CD4-positive, alpha-beta T cell treated with Interleukin-6 at 100 ng/mL for 8 hours (primary cell): Measurements from ENCODE around the gene HSPA2.

Experiments used
- DNase-seq: peaks from one replicate; pipeline ENCODE4 v3.0.0-alpha.2; 2020; ENCODE audit warnings: mixed read lengths, low spot score

The HSPA2 gene

GRCh38 chr14:64540208-64541202 lies at the start of gene HSPA2:
Gene HSPA2 (plus strand): TSS chr14:64540741. CDS start chr14:64540850, 109 bp downstream.
- DNase-seq, result peak; percentile 95

DNA sequence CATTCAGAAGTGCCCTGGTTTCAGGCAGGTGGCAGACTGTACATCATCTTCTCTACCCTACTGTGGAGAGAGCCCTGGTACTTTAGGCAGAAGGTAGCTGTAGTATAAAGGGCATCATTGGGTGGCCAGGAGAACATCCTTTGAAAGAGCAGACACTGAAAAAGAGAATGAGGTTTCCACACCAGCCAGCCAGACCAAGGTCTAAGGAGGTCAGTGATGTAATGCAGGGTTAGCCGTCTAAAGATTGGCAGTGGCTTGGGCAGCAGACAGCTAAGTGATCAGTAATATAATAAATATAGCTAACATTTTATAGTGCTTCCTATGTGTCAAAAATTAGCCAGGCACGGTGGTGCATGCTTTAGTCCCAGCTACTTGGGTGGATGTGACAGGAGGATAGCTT lies 48.9 kb upstream of the HSPA2 start:
- DNase-seq, result no peak

GRCh38 chr14:64493455-64493854 lies 47.1 kb upstream of the HSPA2 start:
- DNase-seq, result no peak

GRCh38 chr14:64495252-64495651 lies 45.3 kb upstream of the HSPA2 start:
- DNase-seq, result no peak

DNA sequence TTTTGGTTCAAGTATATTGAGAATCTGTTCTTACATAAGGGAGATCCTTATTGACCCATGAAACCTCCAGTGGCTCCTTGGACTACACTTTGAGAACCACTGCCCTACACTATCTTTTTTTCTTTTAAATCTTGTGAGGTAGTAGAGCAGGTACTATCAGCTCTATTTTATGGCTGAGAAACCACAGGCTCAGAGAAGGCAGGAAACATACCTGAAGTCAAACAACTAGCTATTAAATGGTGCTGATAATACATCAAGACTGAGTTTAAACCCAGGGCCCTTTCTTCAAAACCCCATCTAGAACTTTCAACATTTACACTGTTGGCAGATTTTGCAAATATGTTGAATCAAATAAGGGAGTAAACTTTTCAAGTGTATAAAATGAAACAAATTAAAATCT lies 43.8 kb upstream of the HSPA2 start:
- DNase-seq, result no peak

- DNase-seq, result no peak
Measured at GRCh38 chr14:64500088-64500487, 40.5 kb upstream of the HSPA2 start.

DNA sequence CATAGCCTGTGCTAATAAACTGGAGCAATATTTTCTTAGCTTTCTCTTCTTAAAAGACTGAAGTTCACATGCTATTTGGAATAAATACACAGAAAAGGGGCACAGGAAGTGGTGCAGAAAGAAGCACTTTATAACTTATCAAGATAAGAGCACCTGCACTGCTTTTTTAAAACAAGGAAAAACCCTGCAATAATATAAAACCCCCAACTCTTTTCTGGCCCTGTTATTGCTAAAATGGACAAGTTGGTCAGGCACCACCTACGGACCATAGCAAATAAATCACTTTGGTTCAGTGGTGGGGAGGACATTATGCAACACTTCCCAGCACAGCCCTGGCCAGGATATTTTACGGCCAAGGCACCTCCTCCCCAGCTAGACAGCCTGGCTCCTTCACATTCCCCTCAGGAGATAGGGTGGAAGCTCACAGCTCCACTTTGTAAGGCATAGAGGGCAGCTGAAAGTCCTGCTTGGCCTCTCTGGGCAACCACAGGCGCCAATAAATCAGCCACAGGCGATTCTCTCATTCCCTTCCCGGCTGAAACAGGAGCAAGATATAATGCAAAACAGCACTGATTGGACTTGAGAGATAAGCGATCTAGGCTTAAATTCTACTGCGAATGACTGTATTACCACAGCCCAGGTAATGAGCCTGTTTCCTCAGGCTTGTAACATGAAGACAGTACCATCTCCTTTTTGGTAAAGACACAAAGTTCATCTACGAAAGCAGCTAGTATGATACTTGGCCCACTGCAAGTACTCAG lies 39.0 kb upstream of the HSPA2 start:
- peak; percentile 42 for DNase-seq

DNA sequence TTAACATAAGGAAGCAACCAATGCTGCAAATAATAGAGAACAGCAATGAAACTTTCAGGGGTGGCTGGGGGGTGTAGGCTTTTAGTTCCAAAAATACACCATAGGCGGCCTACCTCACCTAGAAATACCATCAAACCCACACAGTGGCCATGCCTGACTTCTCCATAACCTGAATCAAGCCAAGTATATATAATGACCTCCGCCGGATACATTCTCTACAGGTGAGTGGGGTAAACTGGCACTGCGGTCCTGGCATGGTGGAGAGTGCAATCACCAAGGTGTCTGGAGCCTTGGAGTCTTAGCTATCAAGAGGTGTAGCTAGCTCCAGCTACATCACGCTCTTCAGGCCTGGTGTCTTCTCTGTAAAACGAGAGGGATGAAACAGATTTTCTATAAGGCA lies 38.1 kb upstream of the HSPA2 start:
- no peak for DNase-seq

DNA sequence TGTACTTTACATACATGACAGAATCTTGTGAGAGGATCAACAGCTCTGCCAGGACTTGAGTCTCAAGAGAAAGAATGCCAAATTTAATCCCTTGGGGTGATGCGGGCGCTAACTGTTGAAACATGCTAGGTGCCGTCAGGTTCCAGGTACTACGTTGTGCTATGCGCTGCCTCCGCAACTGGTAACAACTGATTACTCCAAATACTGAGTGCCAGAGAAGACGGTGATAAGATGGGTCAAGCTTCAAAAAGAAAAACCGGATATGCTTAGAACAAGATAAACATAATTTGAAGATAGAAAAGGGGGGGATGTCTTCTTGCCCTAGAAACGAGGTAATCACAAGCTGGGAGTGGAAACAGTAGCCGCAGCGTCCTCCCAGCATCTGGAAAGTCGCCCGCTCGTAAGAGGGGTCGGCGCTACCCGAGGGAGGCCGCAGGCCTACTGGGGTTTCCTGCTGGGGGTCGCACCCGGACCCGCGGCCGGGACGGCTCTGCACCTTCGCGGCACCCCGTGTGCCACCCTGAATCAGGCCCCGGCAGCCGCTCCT lies 37.6 kb upstream of the HSPA2 start:
- DNase-seq, result no peak

DNA sequence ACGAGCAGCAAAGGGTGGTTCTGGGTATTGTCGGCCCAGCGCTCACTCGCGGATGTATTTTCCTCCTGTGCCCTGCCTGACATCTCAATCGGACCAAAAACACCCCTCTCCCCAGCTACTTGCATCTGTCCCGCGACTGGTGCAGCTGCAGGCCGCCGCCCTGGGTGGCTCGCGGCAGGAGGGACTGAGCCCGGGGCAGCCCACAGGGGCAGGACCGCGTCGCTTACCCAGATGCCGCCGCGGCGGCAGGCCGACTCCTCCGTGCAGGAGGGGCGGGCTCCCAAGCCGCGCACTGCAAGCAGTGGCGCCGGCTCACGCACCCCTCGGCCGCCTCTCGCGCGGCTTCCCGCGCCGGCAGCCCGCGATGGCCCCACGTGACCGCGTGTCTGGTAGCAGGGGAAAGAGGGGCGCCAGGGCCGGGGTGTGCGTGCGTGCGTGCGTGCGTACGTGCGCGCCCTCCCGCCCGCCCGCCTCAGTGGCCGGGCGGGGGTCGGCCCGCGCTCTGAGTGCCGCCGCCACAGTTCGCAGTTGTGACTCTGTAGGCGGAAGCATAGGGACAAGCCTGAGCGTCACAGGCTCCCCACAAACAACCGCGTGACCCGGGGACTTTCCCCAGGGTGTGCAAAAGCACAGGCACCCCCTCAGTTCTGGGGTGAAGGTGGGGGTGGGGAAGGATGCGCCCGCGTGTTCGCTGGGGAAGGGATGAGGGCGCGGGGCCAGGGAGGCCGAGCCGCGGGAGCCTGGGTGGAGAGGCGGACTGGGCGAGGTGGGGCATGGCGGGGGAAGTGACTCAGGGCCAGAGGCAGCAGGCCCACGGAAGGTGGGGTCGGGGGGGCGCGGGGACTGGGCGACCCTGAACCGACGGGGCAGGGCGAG lies 36.9 kb upstream of the HSPA2 start, which contains the start of gene ZBTB25:
TSS of gene ZBTB25 (minus strand) at position 405 of the 876 bp plus-strand sequence. CDS start 13,305 bp downstream, outside the sequence.
- DNase-seq, result peak; percentile 97

GRCh38 chr14:64504310-64504896 lies 36.1 kb upstream of the HSPA2 start, which contains the start of gene ZBTB1:
Gene ZBTB1 (plus strand): TSS chr14:64504770. CDS start chr14:64521505, 16,735 bp downstream.
- DNase-seq, result peak; percentile 83

GRCh38 chr14:64504897-64505794 lies 35.4 kb upstream of the HSPA2 start:
- peak; percentile 85 for DNase-seq

DNA sequence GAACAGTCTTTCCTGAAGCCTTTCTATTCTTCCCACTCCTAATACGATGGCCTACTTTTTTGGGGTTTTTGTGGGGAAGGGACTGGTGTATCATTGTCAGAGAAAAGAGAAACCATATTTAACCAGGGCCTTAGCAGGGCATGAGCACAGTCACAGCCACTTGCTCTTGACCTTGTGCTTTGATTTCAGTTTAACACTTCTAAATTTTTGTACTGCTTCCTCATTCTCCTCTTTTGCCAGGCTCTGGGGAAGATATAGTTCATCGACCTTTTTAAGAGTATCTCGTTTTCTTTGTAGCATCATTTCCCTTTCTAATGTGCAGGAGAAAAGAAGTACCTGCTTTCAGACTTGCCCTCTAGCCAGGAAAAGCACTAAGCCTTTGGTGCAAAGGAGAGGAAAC lies 33.8 kb upstream of the HSPA2 start:
- no peak for DNase-seq

DNA sequence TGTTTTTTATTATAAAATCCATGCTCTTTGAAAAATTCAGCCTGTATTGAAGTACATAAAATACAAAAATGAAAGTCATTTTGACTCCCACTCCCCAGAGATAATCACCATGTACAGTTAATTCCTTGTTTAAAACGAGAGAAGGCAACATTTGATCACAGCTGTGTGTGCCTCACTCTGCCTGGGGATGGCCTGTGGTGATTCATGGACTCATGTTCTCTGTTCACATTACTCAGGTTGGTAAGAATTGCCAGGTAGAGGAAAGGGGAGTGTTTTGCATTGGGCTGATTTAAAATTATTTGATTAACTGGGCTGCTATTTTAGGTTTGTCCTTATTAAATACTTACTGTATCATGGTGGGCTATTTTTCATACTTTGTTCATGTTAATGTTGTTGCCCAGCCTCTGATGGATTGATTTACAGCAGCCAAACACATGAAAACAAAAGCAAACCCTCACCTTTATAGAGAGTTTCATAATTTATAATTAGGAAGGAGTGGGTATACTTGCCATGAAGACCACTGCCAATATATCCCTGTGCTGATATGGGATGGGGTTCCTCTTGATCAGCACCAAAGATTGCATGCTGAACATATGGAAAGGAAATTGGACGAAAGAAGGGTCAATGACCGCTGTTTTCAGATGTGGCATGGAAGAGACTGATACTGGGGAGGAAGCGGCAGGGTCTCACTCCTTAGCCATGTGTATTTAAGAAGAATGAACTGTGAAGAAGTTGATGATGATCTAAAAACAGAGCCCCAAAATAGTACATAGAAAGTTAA lies 33.0 kb upstream of the HSPA2 start:
- peak; percentile 17 for DNase-seq

GRCh38 chr14:64508215-64508776 lies 32.2 kb upstream of the HSPA2 start:
- DNase-seq, result no peak

DNA sequence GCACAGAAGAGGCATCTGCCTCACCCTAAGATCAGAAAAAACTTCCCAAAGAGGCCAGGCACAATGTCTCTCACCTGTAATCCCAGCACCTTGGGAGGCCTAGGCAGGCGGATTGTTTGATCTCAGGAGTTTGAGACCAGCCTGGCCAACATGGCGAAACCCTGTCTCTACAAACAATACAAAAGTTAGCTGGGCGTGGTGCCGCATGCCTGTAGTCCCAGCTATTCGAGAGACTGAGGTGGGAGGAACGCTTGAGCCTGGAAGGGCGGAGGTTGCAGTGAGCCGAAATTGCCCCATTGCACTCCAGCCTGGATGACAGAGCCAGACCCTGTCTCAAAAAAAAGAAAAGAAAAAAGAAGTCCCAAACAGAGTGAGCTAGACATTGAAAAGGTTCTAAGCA lies 31.5 kb upstream of the HSPA2 start:
- no peak for DNase-seq

- DNase-seq, result peak; percentile 71
Measured at GRCh38 chr14:64510825-64511671, 29.5 kb upstream of the HSPA2 start.

GRCh38 chr14:64513271-64513670 lies 27.3 kb upstream of the HSPA2 start:
- no peak for DNase-seq
